ENCODE measurements around the gene COQ8B.

DNA sequence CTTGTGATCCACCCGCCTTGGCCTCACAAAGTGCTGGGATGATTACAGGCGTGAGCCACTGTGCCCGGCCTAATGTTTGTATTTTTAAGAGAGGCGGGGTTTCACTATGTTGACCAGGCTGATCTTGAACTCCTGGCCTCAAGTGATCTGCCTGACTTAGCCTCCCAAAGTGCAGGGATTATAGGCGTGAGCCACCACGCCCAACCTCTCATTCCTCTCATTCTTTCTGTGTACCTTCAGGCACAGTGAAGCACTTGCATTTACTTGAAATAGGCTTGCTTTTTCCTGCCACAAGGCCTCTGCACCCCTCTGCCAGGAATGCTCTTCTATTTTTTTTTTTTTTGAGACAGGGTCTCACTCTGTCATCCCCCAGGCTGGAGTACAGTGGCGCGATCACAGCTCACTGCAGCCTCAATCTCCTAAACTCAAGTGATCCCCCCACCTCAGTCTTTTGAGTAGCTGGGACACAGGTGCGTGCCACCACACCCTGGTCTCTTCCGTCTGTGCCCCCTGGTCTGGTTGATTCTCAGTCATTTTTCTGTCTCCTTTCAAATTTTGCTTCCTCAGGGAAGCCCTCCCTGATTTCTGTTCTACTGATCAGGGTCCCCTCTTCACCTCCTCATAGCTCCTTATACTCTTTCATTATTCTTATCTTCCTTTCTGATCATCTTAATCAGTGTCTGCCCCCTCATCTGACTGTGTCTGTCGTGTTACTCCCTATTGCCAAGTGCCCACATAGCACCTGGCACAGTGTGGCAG is 18.5 kb upstream of the COQ8B start:
- TF ChIP-seq, protein P1, sequence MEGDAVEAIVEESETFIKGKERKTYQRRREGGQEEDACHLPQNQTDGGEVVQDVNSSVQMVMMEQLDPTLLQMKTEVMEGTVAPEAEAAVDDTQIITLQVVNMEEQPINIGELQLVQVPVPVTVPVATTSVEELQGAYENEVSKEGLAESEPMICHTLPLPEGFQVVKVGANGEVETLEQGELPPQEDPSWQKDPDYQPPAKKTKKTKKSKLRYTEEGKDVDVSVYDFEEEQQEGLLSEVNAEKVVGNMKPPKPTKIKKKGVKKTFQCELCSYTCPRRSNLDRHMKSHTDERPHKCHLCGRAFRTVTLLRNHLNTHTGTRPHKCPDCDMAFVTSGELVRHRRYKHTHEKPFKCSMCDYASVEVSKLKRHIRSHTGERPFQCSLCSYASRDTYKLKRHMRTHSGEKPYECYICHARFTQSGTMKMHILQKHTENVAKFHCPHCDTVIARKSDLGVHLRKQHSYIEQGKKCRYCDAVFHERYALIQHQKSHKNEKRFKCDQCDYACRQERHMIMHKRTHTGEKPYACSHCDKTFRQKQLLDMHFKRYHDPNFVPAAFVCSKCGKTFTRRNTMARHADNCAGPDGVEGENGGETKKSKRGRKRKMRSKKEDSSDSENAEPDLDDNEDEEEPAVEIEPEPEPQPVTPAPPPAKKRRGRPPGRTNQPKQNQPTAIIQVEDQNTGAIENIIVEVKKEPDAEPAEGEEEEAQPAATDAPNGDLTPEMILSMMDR (IDR thresholded peaks at IDR 0.05): no peak
- TF ChIP-seq POLR2A (IDR thresholded peaks at IDR 0.05) (no peak), POLR2AphosphoS5 (IDR thresholded peaks at IDR 0.05) (no peak)
